ENCODE measurements around the gene PLD6.

The PLD6 gene

DNA sequence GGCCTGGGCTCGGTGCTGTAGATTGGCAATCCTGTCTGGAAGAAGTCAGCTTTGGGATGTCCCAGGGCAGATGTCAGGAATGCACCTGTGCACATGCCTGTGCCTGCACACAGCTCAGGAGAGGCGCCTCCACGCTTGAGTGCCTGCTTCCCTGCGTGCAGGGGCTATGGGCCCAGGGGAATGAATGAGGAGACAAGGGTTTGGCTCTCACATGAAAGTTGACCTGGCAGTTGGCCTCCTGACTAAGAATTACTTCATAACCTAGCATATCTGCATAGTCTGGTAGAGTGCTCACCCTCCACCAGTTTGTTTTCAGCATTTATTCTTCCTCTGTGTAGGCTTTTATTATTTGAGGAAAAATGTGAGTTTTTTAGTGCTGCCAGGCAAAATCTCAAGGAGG is 50.0 kb downstream of the PLD6 start:
- no peak overlapping the region for H3K4me3 ChIP-seq (replicated peaks; ENCODE audit: low read depth, low read length)
- no peak for DNase-seq (ENCODE audit: extremely low read depth, insufficient read length)
- peaks cover 53% of the 10 kb centered on the region for H3K36me3 ChIP-seq (ENCODE audit: control insufficient read depth, insufficient read depth, low read length)
- H3K27me3 ChIP-seq (replicated peaks; ENCODE audit: control insufficient read depth, insufficient read depth, low read length): no peaks in the 10 kb centered on the region
- TF ChIP-seq, protein P1, sequence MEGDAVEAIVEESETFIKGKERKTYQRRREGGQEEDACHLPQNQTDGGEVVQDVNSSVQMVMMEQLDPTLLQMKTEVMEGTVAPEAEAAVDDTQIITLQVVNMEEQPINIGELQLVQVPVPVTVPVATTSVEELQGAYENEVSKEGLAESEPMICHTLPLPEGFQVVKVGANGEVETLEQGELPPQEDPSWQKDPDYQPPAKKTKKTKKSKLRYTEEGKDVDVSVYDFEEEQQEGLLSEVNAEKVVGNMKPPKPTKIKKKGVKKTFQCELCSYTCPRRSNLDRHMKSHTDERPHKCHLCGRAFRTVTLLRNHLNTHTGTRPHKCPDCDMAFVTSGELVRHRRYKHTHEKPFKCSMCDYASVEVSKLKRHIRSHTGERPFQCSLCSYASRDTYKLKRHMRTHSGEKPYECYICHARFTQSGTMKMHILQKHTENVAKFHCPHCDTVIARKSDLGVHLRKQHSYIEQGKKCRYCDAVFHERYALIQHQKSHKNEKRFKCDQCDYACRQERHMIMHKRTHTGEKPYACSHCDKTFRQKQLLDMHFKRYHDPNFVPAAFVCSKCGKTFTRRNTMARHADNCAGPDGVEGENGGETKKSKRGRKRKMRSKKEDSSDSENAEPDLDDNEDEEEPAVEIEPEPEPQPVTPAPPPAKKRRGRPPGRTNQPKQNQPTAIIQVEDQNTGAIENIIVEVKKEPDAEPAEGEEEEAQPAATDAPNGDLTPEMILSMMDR (IDR thresholded peaks at IDR 0.05; ENCODE audit: insufficient read depth, low read length, poor library complexity, severe bottlenecking): no peak

DNA sequence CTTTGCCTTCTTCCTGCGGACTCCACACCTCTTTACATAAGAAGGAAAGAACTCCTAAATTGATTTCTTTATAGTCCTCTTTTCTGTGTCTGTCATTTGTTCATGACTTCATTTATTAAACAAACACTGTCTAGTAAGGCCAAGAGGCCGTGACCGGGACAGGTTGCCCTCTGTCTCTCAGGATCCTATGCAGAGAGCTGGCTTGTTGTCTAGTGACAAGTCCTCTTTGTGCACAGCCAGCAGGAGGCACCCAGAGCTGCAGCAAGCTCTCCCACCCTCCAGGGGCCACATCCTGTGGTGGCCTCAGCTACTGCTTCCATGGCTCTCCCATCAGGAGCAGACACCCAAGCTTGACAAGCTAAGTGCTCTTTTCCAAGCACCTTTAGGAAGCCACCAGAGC is 50.6 kb downstream of the PLD6 start:
- no peaks in the 10 kb centered on the region for H3K27me3 ChIP-seq (replicated peaks; ENCODE audit: control insufficient read depth, insufficient read depth, low read length)
- H3K36me3 ChIP-seq (ENCODE audit: control insufficient read depth, insufficient read depth, low read length): peaks cover 49% of the 10 kb centered on the region
- no peak for DNase-seq (ENCODE audit: extremely low read depth, insufficient read length)
- no peak overlapping the region for H3K4me3 ChIP-seq (replicated peaks; ENCODE audit: low read depth, low read length)
- TF ChIP-seq, protein P1 (IDR thresholded peaks at IDR 0.05; ENCODE audit: insufficient read depth, low read length, poor library complexity, severe bottlenecking): no peak

GRCh38 chr17:17154981-17155380 is 51.2 kb downstream of the PLD6 start:
- TF ChIP-seq, protein P1 (IDR thresholded peaks at IDR 0.05; ENCODE audit: insufficient read depth, low read length, poor library complexity, severe bottlenecking): no peak
- no peak overlapping the region for H3K4me3 ChIP-seq (replicated peaks; ENCODE audit: low read depth, low read length)
- no peaks in the 10 kb centered on the region for H3K27me3 ChIP-seq (replicated peaks; ENCODE audit: control insufficient read depth, insufficient read depth, low read length)
- DNase-seq (ENCODE audit: extremely low read depth, insufficient read length): no peak
- peaks cover 46% of the 10 kb centered on the region for H3K36me3 ChIP-seq (ENCODE audit: control insufficient read depth, insufficient read depth, low read length)

GRCh38 chr17:17154556-17154955 is 51.6 kb downstream of the PLD6 start:
- Histone ChIP-seq H3K4me3 (replicated peaks; ENCODE audit: low read depth, low read length) (no peak overlapping the region), H3K27me3 (replicated peaks; ENCODE audit: control insufficient read depth, insufficient read depth, low read length) (no peaks in the 10 kb centered on the region), H3K36me3 (ENCODE audit: control insufficient read depth, insufficient read depth, low read length) (peaks cover 46% of the 10 kb centered on the region)
- no peak for DNase-seq (ENCODE audit: extremely low read depth, insufficient read length)
- TF ChIP-seq, protein P1 (IDR thresholded peaks at IDR 0.05; ENCODE audit: insufficient read depth, low read length, poor library complexity, severe bottlenecking): no peak

- Histone ChIP-seq H3K27me3 (replicated peaks; ENCODE audit: control insufficient read depth, insufficient read depth, low read length) (no peaks in the 10 kb centered on the region), H3K36me3 (ENCODE audit: control insufficient read depth, insufficient read depth, low read length) (peaks cover 40% of the 10 kb centered on the region)
- no peak for DNase-seq (ENCODE audit: extremely low read depth, insufficient read length)
Observed at GRCh38 chr17:17153709-17154108, 52.4 kb downstream of the PLD6 start.

More at GRCh38 chr17:17153709-17154108, 52.4 kb downstream of the PLD6 start:
- no peak overlapping the region for H3K4me3 ChIP-seq (replicated peaks; ENCODE audit: low read depth, low read length)
- TF ChIP-seq, protein P1 (IDR thresholded peaks at IDR 0.05; ENCODE audit: insufficient read depth, low read length, poor library complexity, severe bottlenecking): no peak

Data from GM06990 (cell line).